ENCODE measurements around the gene FAN1. TPM values are rescaled to one million over a fixed set of nuclear protein-coding genes. Genes with fewer than 3 reads are reported as not detected.

Gene FAN1
- polyA plus RNA-seq, 3 donors, result 0.38 to 7.9 (median 0.95) TPM

GRCh38 chr15:30991255-30992235 lies 87.8 kb downstream of the FAN1 start, which contains the start of gene MTMR10:
Gene MTMR10 (minus strand): TSS chr15:30991628. CDS start chr15:30991506, 122 bp downstream.
- WGBS (ENCODE audit: insufficient coverage), result under 1% methylated on average over 109 of the region's 114 CpGs
- no peaks in the 10 kb centered on the region for H3K9me3 ChIP-seq (replicated peaks in 1 of 2; ENCODE audit: control insufficient read depth in 1 of 2, insufficient read depth in 1 of 2, low read length in 2 of 2)

More at GRCh38 chr15:30991255-30992235, 87.8 kb downstream of the FAN1 start, which contains the start of gene MTMR10:
- Histone ChIP-seq H3K9ac (ENCODE audit: insufficient read depth, low read length, poor library complexity, severe bottlenecking) (peak within 1 kb of the TSS; percentile 99), H3K27me3 (ENCODE audit: control insufficient read depth in 2 of 2, insufficient read depth in 2 of 2, low read length in 2 of 2) (no peaks in the 10 kb centered on the region), H3K79me2 (ENCODE audit: insufficient read depth, low read length) (peaks cover 46% of the 10 kb centered on the region), H3K36me3 (replicated peaks in 1 of 2; ENCODE audit: control insufficient read depth in 1 of 2, insufficient read depth in 2 of 2, low read length in 2 of 2) (peaks cover 13 to 19% of the 10 kb centered on the region in 2 donors), H2AFZ (ENCODE audit: insufficient read depth, low read depth, low read length, poor library complexity, severe bottlenecking) (peak within 1 kb of the TSS; percentile 84), H3K27ac (ENCODE audit: low read depth in 1 of 2, low read length in 2 of 2) (peak within 1 kb of the TSS; percentile 98 to 99), H4K20me1 (ENCODE audit: insufficient read depth, low read length) (peaks cover 38% of the 10 kb centered on the region), H3K4me3 (replicated peaks in 1 of 3; ENCODE audit: low read depth in 2 of 3, low read length in 3 of 3) (peak within 1 kb of the TSS; percentile 87 to 100 (median 99)), H3K4me1 (ENCODE audit: control insufficient read depth in 1 of 2, insufficient read depth in 2 of 2, low read length in 2 of 2) (peaks cover 15 to 28% of the 10 kb centered on the region in 2 donors), H3K4me2 (replicated peaks; ENCODE audit: extremely low read depth, low read length, poor library complexity, severe bottlenecking) (peak within 1 kb of the TSS; percentile 93)
- intact Hi-C loops (cut with micrococcal nuclease), result loop anchor here in 1 of 2 donors (5.0 to 10.0 kb wide), 2 partner anchors 53 to 336 kb away; partner anchors contain the start of gene KLF13
- no peak for TF ChIP-seq CTCF (IDR thresholded peaks at IDR 0.05)
- peaks cover 14 to 19% of the 10 kb centered on the region in 2 donors for H3K36me3 Mint-ChIP-seq
- peak; percentile 72 to 77 (median 73) for DNase-seq
- H3K27me3 Mint-ChIP-seq (ENCODE audit: low read depth in 3 of 3), result peaks cover 0 to 3% (median 2%) of the 10 kb centered on the region in 3 donors
- H3K4me1 Mint-ChIP-seq, result peaks cover 22% of the 10 kb centered on the region
- peak within 1 kb of the TSS; percentile 96 to 98 (median 97) for H3K27ac Mint-ChIP-seq
- peaks cover 0 to 2% (median 1%) of the 10 kb centered on the region in 7 donors for H3K9me3 Mint-ChIP-seq
- H3K4me3 Mint-ChIP-seq, result peak within 1 kb of the TSS; percentile 93

Measured in CD14-positive monocyte (primary cell).